ENCODE results near the gene CERS3. TPM values are rescaled to one million over a fixed set of nuclear protein-coding genes. Genes with fewer than 3 reads are reported as not detected.

The CERS3 gene
- total RNA-seq: 1 to 10 TPM; 1.8 to 5.5 (median 4.0) TPM
- under 1 TPM; 0.27 to 0.55 TPM for polyA plus RNA-seq
- 2.2 reads per million, percentile 10 among the genes with 10 or more reads in this experiment for total RNA-seq

DNA sequence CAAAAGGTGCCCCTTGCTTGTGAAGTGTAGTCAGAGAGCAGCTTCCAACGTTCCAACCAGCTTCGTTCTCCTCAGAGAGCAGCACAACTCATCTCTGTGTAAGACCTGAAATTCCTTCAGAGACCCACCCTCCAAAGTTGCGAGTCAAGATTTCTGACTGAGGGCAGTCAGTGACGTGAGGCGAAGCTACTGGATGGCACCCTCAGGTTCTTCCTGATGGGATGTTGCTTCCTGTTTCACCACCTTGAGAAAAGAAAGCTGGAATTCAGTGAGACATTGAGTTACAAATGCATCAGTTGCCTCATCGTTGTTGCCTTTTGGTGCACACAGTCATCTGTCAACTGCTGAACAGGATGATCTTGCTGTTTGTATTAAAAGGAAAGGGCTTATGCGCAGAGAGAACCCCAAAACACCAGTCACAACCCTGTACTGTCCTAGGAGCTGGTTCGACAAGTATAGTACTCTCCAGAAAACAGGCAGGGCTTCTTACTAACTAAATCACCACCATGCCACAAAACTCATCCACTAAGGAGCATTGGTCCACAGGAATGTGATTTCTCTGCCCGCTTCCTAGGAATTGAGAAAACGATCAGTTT, at the start of gene CERS3:
CERS3 (minus strand) TSS at position 118 of the 596 bp plus-strand sequence. CDS start 27,101 bp downstream, outside the sequence.
- H3K4me1 Mint-ChIP-seq: peaks cover 2 to 35% (median 19%) of the 10 kb centered on the region in 7 donors
- H3K4me3 ChIP-seq (ENCODE audit: low read length): no peak within 1 kb of the TSS
- CTCF ChIA-PET: interaction anchor here (0.6 to 0.8 kb wide), 2 partner anchors 45 to 98 kb away, joined by 3 read pairs; no protein-coding TSS in a partner anchor
- H3K36me3 Mint-ChIP-seq: peaks cover 0 to 39% (median 7%) of the 10 kb centered on the region in 5 donors
- peak within 1 kb of the TSS in 5 of 10 donors; percentile 4 to 21 (median 19) for H3K4me3 Mint-ChIP-seq
- peaks cover 0 to 3% (median 0%) of the 10 kb centered on the region in 11 donors for H3K9me3 Mint-ChIP-seq
- H3K36me3 ChIP-seq (ENCODE audit: control insufficient read depth in 2 of 3, insufficient read depth in 3 of 3, low read length in 3 of 3): no peaks in the 10 kb centered on the region
- POLR2A ChIA-PET: interaction anchor here (0.6 kb wide), 1 partner anchor 13 kb away, joined by 3 read pairs; no protein-coding TSS in a partner anchor
- no peak within 1 kb of the TSS for H3K27ac ChIP-seq (ENCODE audit: low read depth, low read length)
- intact Hi-C loops (cut with micrococcal nuclease): no loop called here
- H3K27ac Mint-ChIP-seq: peak within 1 kb of the TSS in 8 of 9 donors; percentile 43 to 93 (median 75)
- ATAC-seq: no peak
- no peak for DNase-seq
- H3K27me3 Mint-ChIP-seq: peaks cover 0 to 13% (median 0%) of the 10 kb centered on the region in 5 donors
- no peaks in the 10 kb centered on the region for H3K9me3 ChIP-seq (ENCODE audit: control insufficient read depth in 2 of 3, low read length in 3 of 3)
- peaks cover 0 to 11% of the 10 kb centered on the region in 2 donors for H3K4me1 ChIP-seq (ENCODE audit: control insufficient read depth in 2 of 2, insufficient read depth in 2 of 2, low read length in 2 of 2)
- H3K27me3 ChIP-seq (ENCODE audit: control insufficient read depth in 2 of 2, insufficient read depth in 2 of 2, low read length in 2 of 2): no peaks in the 10 kb centered on the region

DNA sequence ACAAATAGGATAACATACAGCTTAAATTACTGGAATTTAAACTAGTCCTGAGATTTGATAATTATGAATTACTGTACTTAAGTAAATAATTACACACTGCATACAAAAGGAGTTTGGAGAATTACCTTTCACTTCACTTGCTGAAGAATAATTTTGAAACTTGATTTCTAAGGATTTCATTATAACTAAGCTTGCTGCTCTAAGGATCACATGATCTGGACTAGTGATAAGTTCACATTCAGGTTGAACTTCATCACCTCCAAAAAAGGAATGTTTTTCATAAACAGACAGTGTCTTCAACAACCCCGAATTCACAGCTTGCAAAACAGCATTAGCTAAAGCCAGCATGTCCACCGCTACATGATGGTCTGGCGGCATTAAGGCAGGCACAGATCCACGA, 44.8 kb upstream of the CERS3 start:
- no peak overlapping the region for H3K4me3 ChIP-seq (ENCODE audit: low read length)
- peaks cover 0 to 21% (median 18%) of the 10 kb centered on the region in 3 experiments for H3K36me3 ChIP-seq (ENCODE audit: control insufficient read depth in 2 of 3, insufficient read depth in 3 of 3, low read length in 3 of 3)
- Mint-ChIP-seq H3K36me3 (peaks cover 9 to 69% (median 39%) of the 10 kb centered on the region in 5 donors), H3K4me3 (peak overlapping the region in 2 of 10 donors; percentile 2 to 16), H3K27ac (peak overlapping the region; percentile 52 to 99 (median 86)), H3K4me1 (peaks cover 22 to 86% (median 72%) of the 10 kb centered on the region in 7 donors), H3K27me3 (no peaks in the 10 kb centered on the region), H3K9me3 (no peaks in the 10 kb centered on the region)
- intact Hi-C loops (cut with micrococcal nuclease): loop anchor here in 1 of 2 donors (2.0 kb wide), 1 partner anchor 23 kb away; no protein-coding TSS in a partner anchor
- no peaks in the 10 kb centered on the region for H3K9me3 ChIP-seq (ENCODE audit: control insufficient read depth in 2 of 3, low read length in 3 of 3)
- ChIA-PET CTCF (interaction anchor here (0.6 to 6.2 kb wide), 11 partner anchors 17 to 600 kb away, joined by 3 to 135 read pairs (median 5); partner anchors contain the start of gene ADAMTS17), POLR2A (interaction anchor here (0.6 to 3.5 kb wide), 5 partner anchors 12 to 719 kb away, joined by 3 to 35 read pairs (median 5); no protein-coding TSS in a partner anchor)
- peaks cover 0 to 36% of the 10 kb centered on the region in 2 donors for H3K4me1 ChIP-seq (ENCODE audit: control insufficient read depth in 2 of 2, insufficient read depth in 2 of 2, low read length in 2 of 2)
- ATAC-seq: no peak
- no peak for DNase-seq
- no peaks in the 10 kb centered on the region for H3K27me3 ChIP-seq (ENCODE audit: control insufficient read depth in 2 of 2, insufficient read depth in 2 of 2, low read length in 2 of 2)
- H3K27ac ChIP-seq (ENCODE audit: low read depth, low read length): peak overlapping the region; percentile 65

DNA sequence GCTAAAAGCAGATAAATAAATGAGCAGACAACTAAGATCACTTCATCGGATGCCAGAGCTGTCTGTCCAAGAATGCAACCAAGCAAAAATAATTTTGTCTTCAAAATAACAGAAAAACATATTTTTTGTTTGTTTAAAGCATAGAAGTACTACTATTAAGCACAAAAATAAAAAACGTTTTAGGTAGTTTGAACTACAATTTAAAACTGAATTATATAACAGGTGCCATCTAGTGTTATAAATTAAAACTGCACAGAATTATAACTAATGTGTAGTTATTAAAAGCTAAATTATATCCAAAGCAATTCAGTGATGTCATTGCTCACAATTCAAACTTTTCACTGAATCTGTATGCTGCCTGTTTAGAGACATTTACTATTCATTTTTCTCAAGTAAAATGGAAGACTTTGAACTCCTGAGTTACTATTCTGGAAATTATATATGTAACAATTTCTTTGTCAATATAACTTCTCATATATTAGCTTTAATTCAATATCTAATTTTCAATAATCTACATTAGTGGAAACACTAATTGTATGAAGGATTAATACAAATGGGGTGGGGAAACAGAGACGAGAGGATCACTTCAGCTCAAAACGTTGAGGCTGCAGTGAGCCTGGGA, 43.7 kb upstream of the CERS3 start:
- Histone ChIP-seq H3K4me1 (ENCODE audit: control insufficient read depth in 2 of 2, insufficient read depth in 2 of 2, low read length in 2 of 2) (peaks cover 0 to 36% of the 10 kb centered on the region in 2 donors), H3K36me3 (ENCODE audit: control insufficient read depth in 2 of 3, insufficient read depth in 3 of 3, low read length in 3 of 3) (peaks cover 0 to 26% (median 18%) of the 10 kb centered on the region in 3 experiments), H3K9me3 (ENCODE audit: control insufficient read depth in 2 of 3, low read length in 3 of 3) (no peaks in the 10 kb centered on the region), H3K4me3 (ENCODE audit: low read length) (peak overlapping the region; percentile 5), H3K27ac (ENCODE audit: low read depth, low read length) (peak overlapping the region; percentile 65), H3K27me3 (ENCODE audit: control insufficient read depth in 2 of 2, insufficient read depth in 2 of 2, low read length in 2 of 2) (no peaks in the 10 kb centered on the region)
- ATAC-seq (peak; percentile 67), DNase-seq (peak in 6 of 9 donors; percentile 22 to 52 (median 47))
- Mint-ChIP-seq H3K4me3 (peak overlapping the region; percentile 34 to 86 (median 80)), H3K27ac (peak overlapping the region; percentile 84 to 99 (median 94)), H3K27me3 (no peaks in the 10 kb centered on the region), H3K4me1 (peaks cover 22 to 83% (median 70%) of the 10 kb centered on the region in 7 donors), H3K36me3 (peaks cover 9 to 62% (median 39%) of the 10 kb centered on the region in 5 donors), H3K9me3 (no peaks in the 10 kb centered on the region)
- ChIA-PET CTCF (interaction anchor here (0.6 to 6.2 kb wide), 15 partner anchors 16 to 242 kb away, joined by 3 to 135 read pairs (median 6); partner anchors contain the start of gene ADAMTS17), POLR2A (interaction anchor here (0.7 to 3.5 kb wide), 8 partner anchors 12 to 227 kb away, joined by 3 to 35 read pairs (median 6); partner anchors contain the start of genes ASB7 and LINS1)
- intact Hi-C loops (cut with micrococcal nuclease): loop anchor here (1.0 to 2.0 kb wide), 6 partner anchors 24 to 230 kb away; partner anchors contain the start of genes ASB7 (in 1 of the 2) and LINS1 (in 1 of the 2)

DNA sequence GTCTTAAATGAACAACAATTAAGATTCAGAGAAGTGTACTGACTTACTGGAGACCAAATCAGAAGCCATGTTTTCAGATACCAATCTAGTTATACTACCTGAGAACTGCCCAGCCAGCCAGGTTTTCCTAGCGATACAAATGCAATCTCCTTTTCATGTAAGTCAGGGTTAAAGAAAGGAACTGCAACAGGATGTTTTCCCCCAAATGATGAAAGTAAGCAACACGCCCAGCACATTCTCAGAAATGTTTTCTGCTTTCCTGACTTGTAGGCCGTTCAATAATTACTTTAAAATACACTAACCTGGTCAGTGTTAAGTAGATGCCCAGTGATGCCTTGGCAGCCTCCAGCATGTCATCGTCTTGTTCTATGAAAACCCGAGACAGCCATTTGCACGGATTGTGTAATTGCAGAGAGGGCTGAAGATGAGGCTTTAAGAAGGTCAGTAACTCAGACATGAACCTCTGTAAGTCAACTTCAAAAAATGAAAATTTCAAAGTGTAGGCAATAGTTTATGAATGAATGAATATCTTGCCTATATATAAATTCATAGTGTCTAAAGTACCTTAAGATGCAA, 42.9 kb upstream of the CERS3 start:
- H3K27me3 ChIP-seq (ENCODE audit: control insufficient read depth in 2 of 2, insufficient read depth in 2 of 2, low read length in 2 of 2): no peaks in the 10 kb centered on the region
- intact Hi-C loops (cut with micrococcal nuclease): loop anchor here (1.0 to 2.0 kb wide), 7 partner anchors 25 to 643 kb away; partner anchors contain the start of genes ASB7 (in 1 of the 2) and LINS1 (in 1 of the 2)
- H3K9me3 ChIP-seq (ENCODE audit: control insufficient read depth in 2 of 3, low read length in 3 of 3): no peaks in the 10 kb centered on the region
- no peaks in the 10 kb centered on the region for H3K27me3 Mint-ChIP-seq
- H3K36me3 ChIP-seq (ENCODE audit: control insufficient read depth in 2 of 3, insufficient read depth in 3 of 3, low read length in 3 of 3): peaks cover 0 to 26% (median 18%) of the 10 kb centered on the region in 3 experiments
- peak overlapping the region; percentile 5 for H3K4me3 ChIP-seq (ENCODE audit: low read length)
- H3K27ac ChIP-seq (ENCODE audit: low read depth, low read length): peak overlapping the region; percentile 65
- ChIA-PET CTCF (interaction anchor here (0.8 to 6.2 kb wide), 14 partner anchors 17 to 242 kb away, joined by 3 to 135 read pairs (median 6); partner anchors contain the start of gene ADAMTS17), POLR2A (interaction anchor here (1.0 to 3.5 kb wide), 7 partner anchors 11 to 648 kb away, joined by 3 to 35 read pairs (median 8); partner anchors contain the start of genes ASB7 and LINS1)
- H3K9me3 Mint-ChIP-seq: no peaks in the 10 kb centered on the region
- H3K4me1 ChIP-seq (ENCODE audit: control insufficient read depth in 2 of 2, insufficient read depth in 2 of 2, low read length in 2 of 2): peaks cover 0 to 36% of the 10 kb centered on the region in 2 donors
- peaks cover 22 to 76% (median 65%) of the 10 kb centered on the region in 7 donors for H3K4me1 Mint-ChIP-seq
- peak overlapping the region; percentile 44 to 86 (median 80) for H3K4me3 Mint-ChIP-seq
- DNase-seq (peak in 5 of 9 donors; percentile 19 to 40 (median 38)), ATAC-seq (no peak)
- H3K36me3 Mint-ChIP-seq: peaks cover 7 to 60% (median 35%) of the 10 kb centered on the region in 5 donors
- peak overlapping the region; percentile 84 to 99 (median 94) for H3K27ac Mint-ChIP-seq

DNA sequence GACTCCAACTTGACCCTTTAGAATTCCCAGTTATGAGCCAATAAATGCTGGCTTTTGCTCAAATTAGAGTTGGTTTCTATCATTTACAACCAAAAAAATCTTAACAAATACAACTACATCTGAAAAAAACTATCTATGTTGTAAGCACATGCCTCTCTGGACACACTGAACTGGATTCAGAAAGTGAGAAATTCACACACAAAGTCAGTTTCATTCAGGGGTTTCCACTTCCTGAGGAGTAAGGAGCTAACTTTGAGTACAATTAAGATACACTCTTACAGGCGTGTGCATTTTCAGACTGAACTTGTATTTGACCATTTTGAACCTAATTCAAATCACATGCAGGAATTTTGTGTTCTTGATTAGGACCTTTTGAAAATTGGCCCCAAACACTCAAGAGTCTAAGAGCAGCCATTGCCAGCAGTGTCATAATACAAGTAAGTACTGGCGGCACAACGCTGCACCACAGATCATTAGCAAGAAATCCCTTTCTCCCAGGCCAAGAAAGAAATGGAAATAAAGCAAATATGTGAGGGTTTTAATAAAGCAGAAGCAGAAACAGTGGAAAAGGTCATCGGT, 42.1 kb upstream of the CERS3 start:
- ChIA-PET POLR2A (interaction anchor here (0.7 to 3.5 kb wide), 6 partner anchors 9 to 647 kb away, joined by 3 to 35 read pairs (median 4); partner anchors contain the start of genes ASB7 and LINS1), CTCF (interaction anchor here (0.7 to 6.2 kb wide), 6 partner anchors 22 to 232 kb away, joined by 3 to 135 read pairs (median 6); partner anchors contain the start of gene ADAMTS17)
- no peaks in the 10 kb centered on the region for H3K9me3 ChIP-seq (ENCODE audit: control insufficient read depth in 2 of 3, low read length in 3 of 3)
- Mint-ChIP-seq H3K4me1 (peaks cover 24 to 73% (median 62%) of the 10 kb centered on the region in 7 donors), H3K9me3 (no peaks in the 10 kb centered on the region), H3K27ac (peak overlapping the region; percentile 84 to 99 (median 94)), H3K36me3 (peaks cover 8 to 56% (median 26%) of the 10 kb centered on the region in 5 donors), H3K4me3 (peak overlapping the region; percentile 44 to 86 (median 80)), H3K27me3 (no peaks in the 10 kb centered on the region)
- no peak for DNase-seq
- no peak for ATAC-seq
- intact Hi-C loops (cut with micrococcal nuclease): loop anchor here in 1 of 2 donors (2.0 kb wide), 1 partner anchor 642 kb away; no protein-coding TSS in a partner anchor
- no peaks in the 10 kb centered on the region for H3K27me3 ChIP-seq (ENCODE audit: control insufficient read depth in 2 of 2, insufficient read depth in 2 of 2, low read length in 2 of 2)
- H3K4me1 ChIP-seq (ENCODE audit: control insufficient read depth in 2 of 2, insufficient read depth in 2 of 2, low read length in 2 of 2): peaks cover 0 to 36% of the 10 kb centered on the region in 2 donors
- H3K4me3 ChIP-seq (ENCODE audit: low read length): no peak overlapping the region
- peak overlapping the region; percentile 65 for H3K27ac ChIP-seq (ENCODE audit: low read depth, low read length)
- H3K36me3 ChIP-seq (ENCODE audit: control insufficient read depth in 2 of 3, insufficient read depth in 3 of 3, low read length in 3 of 3): peaks cover 0 to 26% (median 18%) of the 10 kb centered on the region in 3 experiments

Data from naive thymus-derived CD4-positive, alpha-beta T cell (primary cell).